CD4-positive, alpha-beta T cell treated with Interleukin-2 at 100 ng/mL for 4 hours (primary cell): ENCODE results near the gene ZCCHC18.
"Not testable (repeated sequence)": the region's sequence is repeated elsewhere in the genome, so short reads cannot be mapped to it uniquely, and the experiment has no call there.

Source experiments
- DNase-seq: peaks from one replicate; pipeline ENCODE4 v3.0.0-alpha.2; 2020; ENCODE audit warnings: low spot score

The ZCCHC18 gene

GRCh38 chrX:104112326-104112951, at the start of gene ZCCHC18:
TSS of gene ZCCHC18 (plus strand) at chrX:104112523. CDS start at chrX:104114112, 1,589 bp downstream.
- DNase-seq: peak; percentile 12

- DNase-seq: not testable (repeated sequence)
Measured at GRCh38 chrX:104062636-104063035, 49.7 kb upstream of the ZCCHC18 start.

- not testable (repeated sequence) for DNase-seq
Measured at GRCh38 chrX:104075778-104076445, 36.4 kb upstream of the ZCCHC18 start, which contains the start of gene TMSB15C. TSS of gene TMSB15C (minus strand) at chrX:104076236.

GRCh38 chrX:104077854-104078253, 34.5 kb upstream of the ZCCHC18 start:
- DNase-seq: not testable (repeated sequence)

GRCh38 chrX:104084063-104084462, 28.3 kb upstream of the ZCCHC18 start:
- no peak for DNase-seq

GRCh38 chrX:104084534-104085277, 27.6 kb upstream of the ZCCHC18 start:
- DNase-seq: no peak

GRCh38 chrX:104085477-104085876, 26.8 kb upstream of the ZCCHC18 start:
- DNase-seq: no peak

GRCh38 chrX:104085919-104086318, 26.4 kb upstream of the ZCCHC18 start:
- no peak for DNase-seq

GRCh38 chrX:104098151-104098808, 14.0 kb upstream of the ZCCHC18 start:
- DNase-seq: peak; percentile 69

GRCh38 chrX:104098919-104099318, 13.4 kb upstream of the ZCCHC18 start:
- DNase-seq: no peak

GRCh38 chrX:104104676-104105075, 7.6 kb upstream of the ZCCHC18 start:
- no peak for DNase-seq

GRCh38 chrX:104105330-104106262, 6.7 kb upstream of the ZCCHC18 start:
- DNase-seq: no peak

GRCh38 chrX:104108955-104109354, 3.4 kb upstream of the ZCCHC18 start:
- DNase-seq: no peak

GRCh38 chrX:104110491-104111240, 1.7 kb upstream of the ZCCHC18 start:
- DNase-seq: peak; percentile 20

GRCh38 chrX:104113222-104113965, 1.1 kb downstream of the ZCCHC18 start:
- peak; percentile 59 for DNase-seq

GRCh38 chrX:104117759-104118158, 5.4 kb downstream of the ZCCHC18 start:
- DNase-seq: no peak

GRCh38 chrX:104118765-104119164, 6.4 kb downstream of the ZCCHC18 start:
- no peak for DNase-seq

- DNase-seq: peak; percentile 10
Measured at GRCh38 chrX:104122829-104123228, 10.5 kb downstream of the ZCCHC18 start.

GRCh38 chrX:104126856-104127255, 14.5 kb downstream of the ZCCHC18 start:
- no peak for DNase-seq

- DNase-seq: no peak
Measured at GRCh38 chrX:104130808-104131207, 18.5 kb downstream of the ZCCHC18 start.
